ENCODE results near the gene PPP4R3B.

GRCh38 chr2:55610954-55611743 is 6.3 kb downstream of the PPP4R3B start:
- TF ChIP-seq POLR2AphosphoS5 (IDR thresholded peaks at IDR 0.05; ENCODE audit: low read depth, low read length) (0 out of 2 replicates have a peak, but pooled peaks have one; percentile 62), POLR2A (IDR thresholded peaks at IDR 0.05; ENCODE audit: low read depth, low read length) (0 out of 2 replicates have a peak, but pooled peaks have one; percentile 20)

Measured in GM12892 (cell line).